GM12878 (cell line): ENCODE data around the gene NFYB. TPM values are rescaled to one million over a fixed set of nuclear protein-coding genes. Genes with fewer than 3 reads are reported as not detected.
"Not testable (repeated sequence)": the region's sequence is repeated elsewhere in the genome, so short reads cannot be mapped to it uniquely, and the experiment has no call there.

Experiments
- ATAC-seq: fragments of 200-7000 bp; cut with Tn5 transposase; 3 replicates; pipeline ENCODE4 v1.9.1; 2020; ENCODE audit warnings: mild to moderate bottlenecking, moderate library complexity
- BruUV-seq: library from RNA; stranded (reverse); fragments of 400-500 nt; replicated peaks from 2 replicates; lab custom pipeline; 2021; lab: Mats Ljungman, UMichigan
- CTCF ChIA-PET: fragments of 300-600 bp; sonication (Branson Sonifier 250); formaldehyde crosslinking; extraction: SDS; loops from one replicate; lab custom pipeline; 2021; ENCODE audit warnings: inconsistent platforms; lab: Yijun Ruan, JAX
- POLR2A ChIA-PET: fragments of 350-600 bp; formaldehyde crosslinking; extraction: SDS; loops from one replicate; lab custom pipeline; 2021; ENCODE audit warnings: inconsistent platforms; lab: Charles Lee
- RAD21 ChIA-PET: fragments of 300-600 bp; sonication (Branson Sonifier 250); formaldehyde crosslinking; loops from one replicate; lab custom pipeline; 2023; ENCODE audit warnings: antibody characterized with exemption; ENCODE audit not compliant: unreplicated experiment; lab: Charles Lee
- SMC1A ChIA-PET: fragments of 300-600 bp; sonication (Branson Sonifier 250); formaldehyde crosslinking; loops from one replicate; lab custom pipeline; 2023; ENCODE audit not compliant: unreplicated experiment, uncharacterized antibody; lab: Charles Lee
- DNase-seq: peaks from one replicate; pipeline ENCODE4 v3.0.0-alpha.2; 2011; ENCODE audit warnings: low read depth, low spot score
- FAIRE-seq: peaks from 3 replicates; lab custom pipeline; 2011; peaks lifted over from hg19 to GRCh38; lab: Jason Lieb, UNC
- H2AFZ ChIP-seq: 2 replicates; pipeline ENCODE4 v1.6.0; 2011; ENCODE audit warnings: low read depth, low read length, control low read depth; ENCODE audit not compliant: control insufficient read depth
- H3K27ac ChIP-seq: 2 replicates; pipeline ENCODE4 v1.5.1; 2011; ENCODE audit warnings: control low read depth; ENCODE audit not compliant: control insufficient read depth, insufficient read depth
- H3K27me3 ChIP-seq, 2 experiments: replicated peaks in 1 of 2; 2 replicates each; pipeline versions ENCODE4 v1.6.0 to v1.6.1; 2011; ENCODE audit warnings: low read length in 1 of 2; ENCODE audit not compliant: control insufficient read depth in 2 of 2, insufficient read depth in 2 of 2
- H3K36me3 ChIP-seq, 2 experiments: 2 replicates each; pipeline ENCODE4 v1.5.1; 2011; ENCODE audit warnings: low read length in 1 of 2; ENCODE audit not compliant: control insufficient read depth in 2 of 2, insufficient read depth in 2 of 2
- H3K4me1 ChIP-seq: 2 replicates; pipeline ENCODE4 v1.6.1; 2011; ENCODE audit warnings: mild to moderate bottlenecking, low read length, moderate library complexity, mixed read lengths; ENCODE audit not compliant: control insufficient read depth, insufficient read depth
- H3K4me2 ChIP-seq: 2 replicates; pipeline ENCODE4 v1.6.0; 2011; ENCODE audit warnings: control low read depth; ENCODE audit not compliant: control insufficient read depth, insufficient read depth
- H3K4me3 ChIP-seq: fragments of 200-600 bp; sonication (generic); 2 replicates; pipeline ENCODE4 v1.5.1; 2016
- H3K79me2 ChIP-seq: 2 replicates; pipeline ENCODE4 v1.6.0; 2011; ENCODE audit warnings: low read length; ENCODE audit not compliant: control insufficient read depth, insufficient read depth
- H3K9ac ChIP-seq: 2 replicates; pipeline ENCODE4 v1.8.0; 2011; ENCODE audit warnings: low read length, control low read depth, mixed read lengths; ENCODE audit not compliant: control insufficient read depth, insufficient read depth
- H3K9me3 ChIP-seq: replicated peaks from 3 replicates; pipeline ENCODE4 v1.5.1; 2011; ENCODE audit warnings: mild to moderate bottlenecking, low read length; ENCODE audit not compliant: control insufficient read depth, insufficient read depth
- H4K20me1 ChIP-seq: 2 replicates; pipeline ENCODE4 v1.6.0; 2011; ENCODE audit not compliant: control insufficient read depth, insufficient read depth
- ELK1 ChIP-seq: IDR thresholded peaks from 2 replicates; pipeline ENCODE4 v1.6.1; 2012; ENCODE audit warnings: low read depth, low read length, improper control_type of control experiment
- POLR2A ChIP-seq: IDR thresholded peaks from 2 replicates; pipeline ENCODE4 v1.6.1; 2011; ENCODE audit warnings: low read depth, mild to moderate bottlenecking, low read length
- PRDM15 ChIP-seq: fragments of 450-650 bp; formaldehyde crosslinking; IDR thresholded peaks from 2 replicates; pipeline ENCODE4 v1.4.0; 2020; ENCODE audit warnings: mild to moderate bottlenecking, moderate library complexity
- REST ChIP-seq: IDR thresholded peaks from 2 replicates; pipeline ENCODE4 v1.6.1; 2012; ENCODE audit warnings: mild to moderate bottlenecking, low read depth, low read length
- SP1 ChIP-seq: IDR thresholded peaks from one replicate; pipeline ENCODE4 v1.6.1; 2011; ENCODE audit warnings: low read depth, low read length
- WGBS: methylation state at CpG from one replicate; pipeline ENCODE4 v1.1.6; 2016; ENCODE audit warnings: low lambda C conversion rate; ENCODE audit not compliant: insufficient replicate concordance, insufficient coverage; ENCODE audit errors: missing lambda C conversion rate; 5-methylcytosine and 5-hydroxymethylcytosine counted together
- in situ Hi-C: fragments of 300-500 bp; cut with MboI; formaldehyde crosslinking; loops from 9 replicates; pipeline ENCODE4 v1.14.3; 2018; ENCODE audit warnings: mixed read lengths
- intact Hi-C: fragments of 100-400 bp; cut with micrococcal nuclease; formaldehyde crosslinking; loops from one replicate; pipeline ENCODE4 v1.14.2; 2022; ENCODE audit not compliant: unreplicated experiment
- polyA plus RNA-seq, 11 experiments: library from polyadenylated mRNA; depleted of rRNA in 4 of 11; unstranded in 6 of 11; stranded (reverse) in 5 of 11; fragments of >200 nt; fragmentation: Nextera tagmentation in 4 of 11; fragmentation: Illumina TruSeq in 1 of 11; extraction: Ambion mirVana in 4 of 11; extraction: Trizol in 1 of 11; gene quantifications; 1 replicate in 1 of 11; 2 replicates in 10 of 11; pipeline versions ENCODE4 v1.2.1 to v1.2.3, GENCODE V29; 2011 to 2016; ENCODE audit warnings: inconsistent platforms in 2 of 11, missing spikeins in 2 of 11, low read depth in 1 of 11
- total RNA-seq, 4 experiments: library from RNA; depleted of rRNA in 3 of 4; stranded (reverse); fragments of >200 nt in 3 of 4; fragmentation: Illumina TruSeq in 1 of 4; extraction: Trizol in 1 of 4; gene quantifications; 2 replicates each; pipeline versions ENCODE4 v1.2.1 to v1.2.3, GENCODE V29; 2013 to 2021

Gene NFYB
- total and polyA plus RNA-seq, 10 of the 15 experiments (the other 5 are each of a cell fraction or from before 2014, with no cell fraction given): 13.8 to 42.3 (median 28.2) TPM

GRCh38 chr12:104175726-104176247, 37.8 kb upstream of the NFYB start (continued):
- TF ChIP-seq REST (no peak), SP1 (no peak), PRDM15 (no peak), POLR2A (no peak), ELK1 (no peak)

- H3K9me3 ChIP-seq, FAIRE-seq, intact Hi-C loops, H3K9ac ChIP-seq, H3K36me3 ChIP-seq, SMC1A ChIA-PET, H3K27ac ChIP-seq, ATAC-seq, H3K4me3 ChIP-seq, BruUV-seq, H3K79me2 ChIP-seq, H3K27me3 ChIP-seq, H4K20me1 ChIP-seq, POLR2A ChIA-PET, in situ Hi-C loops, DNase-seq, H3K4me1 ChIP-seq, CTCF ChIA-PET, RAD21 ChIA-PET, H3K4me2 ChIP-seq, H2AFZ ChIP-seq: not testable (repeated sequence)
- 57% methylated on average over 5 of the region's 5 CpGs for WGBS
Observed at GRCh38 chr12:104173804-104174203, 35.8 kb upstream of the NFYB start.
